Measurements from ENCODE around the gene TNRC6A.
"Not testable (repeated sequence)": the region's sequence is repeated elsewhere in the genome, so short reads cannot be mapped to it uniquely, and the experiment has no call there.

TNRC6A gene

GRCh38 chr16:24829153-24829552 lies 99.7 kb downstream of the TNRC6A start:
- Mint-ChIP-seq H3K4me1 (ENCODE audit: low read depth) (no peaks in the 10 kb centered on the region), H3K36me3 (peaks cover 9% of the 10 kb centered on the region), H3K4me3 (no peak overlapping the region), H3K27me3 (no peaks in the 10 kb centered on the region), H3K27ac (no peak overlapping the region), H3K9me3 (ENCODE audit: low read depth) (no peaks in the 10 kb centered on the region)

DNA sequence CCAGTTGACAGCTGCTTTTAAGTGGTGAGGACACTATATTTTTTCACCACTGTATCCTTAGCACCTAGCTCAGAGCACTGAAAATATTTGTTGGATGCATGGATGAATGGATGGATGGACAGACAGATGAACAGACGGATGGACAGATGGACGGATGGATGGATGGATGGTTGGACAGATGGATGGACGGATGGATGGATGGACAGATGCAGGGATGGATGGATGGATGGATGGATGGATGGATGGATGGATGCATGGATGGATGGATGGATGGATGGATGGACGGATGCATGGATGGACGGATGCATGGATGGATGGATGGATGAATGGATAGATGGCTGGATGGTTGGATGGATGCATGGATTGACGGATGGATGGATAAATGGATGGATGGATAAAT lies 103.9 kb downstream of the TNRC6A start:
- Mint-ChIP-seq H3K27ac (no peak overlapping the region), H3K9me3 (ENCODE audit: low read depth) (no peaks in the 10 kb centered on the region), H3K27me3 (no peaks in the 10 kb centered on the region), H3K4me3 (no peak overlapping the region), H3K36me3 (peaks cover 17% of the 10 kb centered on the region), H3K4me1 (ENCODE audit: low read depth) (no peaks in the 10 kb centered on the region)

- no peaks in the 10 kb centered on the region for H3K9me3 Mint-ChIP-seq (ENCODE audit: low read depth)
Observed at GRCh38 chr16:24834459-24835335, 105.2 kb downstream of the TNRC6A start.

GRCh38 chr16:24836836-24837235 lies 107.4 kb downstream of the TNRC6A start:
- no peaks in the 10 kb centered on the region for H3K9me3 Mint-ChIP-seq (ENCODE audit: low read depth)
- peaks cover 17% of the 10 kb centered on the region for H3K36me3 Mint-ChIP-seq

More at GRCh38 chr16:24834459-24835335, 105.2 kb downstream of the TNRC6A start:
- Mint-ChIP-seq H3K36me3 (peaks cover 17% of the 10 kb centered on the region), H3K27ac (no peak overlapping the region), H3K4me3 (no peak overlapping the region), H3K27me3 (no peaks in the 10 kb centered on the region), H3K4me1 (ENCODE audit: low read depth) (no peaks in the 10 kb centered on the region)

DNA sequence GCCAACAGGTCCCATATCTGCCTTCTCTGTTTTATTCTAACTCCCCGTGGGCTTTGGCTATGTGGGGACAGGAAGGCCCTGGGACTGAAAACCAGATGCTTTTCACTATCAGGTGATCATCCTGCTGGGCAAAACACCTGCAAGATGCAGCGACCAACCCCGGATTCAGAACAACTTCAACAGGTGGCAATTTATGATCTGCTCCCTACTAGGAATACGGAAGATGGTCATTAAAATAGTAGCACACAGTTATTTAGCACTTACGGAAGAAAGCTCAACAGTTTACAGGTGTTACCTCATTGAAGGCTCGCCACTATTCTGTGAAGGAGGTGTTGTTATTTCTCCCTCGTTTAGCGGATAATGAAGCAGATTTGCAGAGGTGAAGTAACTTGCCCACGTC lies 108.5 kb downstream of the TNRC6A start:
- no peaks in the 10 kb centered on the region for H3K4me1 Mint-ChIP-seq (ENCODE audit: low read depth)
- no peaks in the 10 kb centered on the region for H3K9me3 Mint-ChIP-seq (ENCODE audit: low read depth)
- no peak overlapping the region for H3K4me3 Mint-ChIP-seq
- H3K36me3 Mint-ChIP-seq, result peaks cover 14% of the 10 kb centered on the region
- H3K27ac Mint-ChIP-seq, result no peak overlapping the region
- no peaks in the 10 kb centered on the region for H3K27me3 Mint-ChIP-seq

More at GRCh38 chr16:24836836-24837235, 107.4 kb downstream of the TNRC6A start:
- no peaks in the 10 kb centered on the region for H3K4me1 Mint-ChIP-seq (ENCODE audit: low read depth)
- no peak overlapping the region for H3K27ac Mint-ChIP-seq
- no peak overlapping the region for H3K4me3 Mint-ChIP-seq
- H3K27me3 Mint-ChIP-seq, result no peaks in the 10 kb centered on the region

DNA sequence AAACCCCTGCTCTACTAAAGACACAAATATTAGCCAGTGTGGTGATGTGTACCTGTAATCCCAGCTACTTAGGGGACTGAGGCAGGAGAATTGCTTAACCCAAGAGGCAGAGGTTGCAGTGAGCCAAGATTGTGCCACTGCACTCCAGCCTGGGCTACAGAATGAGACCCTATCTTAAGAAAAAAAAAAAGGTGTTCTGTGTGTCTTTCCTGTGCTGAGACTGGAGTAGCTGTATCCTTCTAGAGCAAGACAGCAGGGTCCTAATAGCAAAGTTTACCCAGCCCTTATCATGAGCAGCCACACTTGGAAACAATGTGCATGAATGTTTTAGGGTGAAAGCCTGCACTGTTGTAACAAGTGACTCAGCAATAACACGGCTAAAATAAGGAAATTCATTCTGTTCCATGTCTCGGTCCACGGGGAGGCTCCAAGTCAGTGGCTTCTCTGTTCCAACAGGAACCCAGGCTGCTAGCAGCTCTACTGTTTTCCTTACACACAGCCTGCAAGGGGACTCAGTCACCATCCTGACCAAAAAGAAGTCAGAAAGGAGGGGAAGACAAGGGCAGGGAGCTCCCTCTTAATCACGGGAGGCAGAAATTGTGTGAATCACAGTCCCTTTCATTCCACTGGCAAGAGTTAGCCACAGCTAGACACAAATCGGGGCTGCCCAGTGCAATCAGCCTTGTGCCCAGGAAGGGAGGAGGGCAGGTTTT lies 109.3 kb downstream of the TNRC6A start:
- Mint-ChIP-seq H3K4me3 (no peak overlapping the region), H3K9me3 (ENCODE audit: low read depth) (no peaks in the 10 kb centered on the region), H3K4me1 (ENCODE audit: low read depth) (no peaks in the 10 kb centered on the region), H3K27me3 (no peaks in the 10 kb centered on the region), H3K27ac (no peak overlapping the region), H3K36me3 (peaks cover 16% of the 10 kb centered on the region)

GRCh38 chr16:24839347-24839972 lies 110.0 kb downstream of the TNRC6A start:
- Mint-ChIP-seq H3K27ac (no peak overlapping the region), H3K27me3 (no peaks in the 10 kb centered on the region), H3K4me3 (no peak overlapping the region), H3K9me3 (ENCODE audit: low read depth) (no peaks in the 10 kb centered on the region), H3K4me1 (ENCODE audit: low read depth) (no peaks in the 10 kb centered on the region), H3K36me3 (peaks cover 20% of the 10 kb centered on the region)

DNA sequence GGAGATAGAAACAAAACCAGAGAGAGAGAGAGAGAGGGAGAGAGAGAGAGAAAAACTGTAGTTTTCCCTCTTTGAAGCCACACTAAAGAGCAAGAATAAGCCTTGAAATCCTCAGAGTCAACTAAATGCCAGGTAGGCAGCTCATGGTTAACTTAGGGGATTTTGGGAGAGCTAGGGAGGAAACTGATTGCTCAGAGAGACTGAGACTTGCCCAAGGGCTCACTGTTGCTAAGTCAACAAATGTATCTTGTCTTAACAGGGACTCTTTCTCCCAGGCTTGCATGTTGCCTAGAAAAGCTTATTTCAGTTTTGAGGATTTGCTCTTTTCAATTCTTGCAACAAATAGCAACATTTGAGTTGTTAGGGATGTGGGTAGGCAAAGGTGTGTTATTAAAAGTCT lies 111.8 kb downstream of the TNRC6A start:
- no peaks in the 10 kb centered on the region for H3K27me3 Mint-ChIP-seq

GRCh38 chr16:24844101-24845030 lies 114.9 kb downstream of the TNRC6A start:
- H3K4me1 Mint-ChIP-seq (ENCODE audit: low read depth), result no peaks in the 10 kb centered on the region
- H3K27me3 Mint-ChIP-seq, result no peaks in the 10 kb centered on the region
- no peaks in the 10 kb centered on the region for H3K9me3 Mint-ChIP-seq (ENCODE audit: low read depth)
- no peak overlapping the region for H3K4me3 Mint-ChIP-seq
- H3K27ac Mint-ChIP-seq, result peak overlapping the region; percentile 28
- peaks cover 12% of the 10 kb centered on the region for H3K36me3 Mint-ChIP-seq

More for the DNA sequence above, 111.8 kb downstream of the TNRC6A start:
- Mint-ChIP-seq H3K36me3 (peaks cover 13% of the 10 kb centered on the region), H3K9me3 (ENCODE audit: low read depth) (no peaks in the 10 kb centered on the region), H3K4me3 (no peak overlapping the region), H3K27ac (no peak overlapping the region), H3K4me1 (ENCODE audit: low read depth) (no peaks in the 10 kb centered on the region)

DNA sequence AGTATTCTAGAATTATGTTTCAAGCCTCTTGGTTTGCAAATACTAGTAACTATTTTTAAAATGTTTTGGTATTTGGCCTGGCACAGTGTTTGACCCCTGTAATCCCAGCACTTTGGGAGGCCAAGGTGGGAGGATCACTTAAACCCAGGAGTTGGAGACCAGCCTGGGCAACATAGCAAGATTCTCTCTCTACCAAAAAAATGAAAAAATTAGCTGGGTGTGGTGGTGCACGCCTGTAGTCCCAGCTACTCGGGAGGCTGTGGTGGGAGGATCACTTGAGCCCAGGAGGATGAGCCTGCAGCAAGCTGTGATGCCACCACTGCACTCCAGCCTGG lies 115.5 kb downstream of the TNRC6A start:
- H3K9me3 Mint-ChIP-seq (ENCODE audit: low read depth); H3K27me3 Mint-ChIP-seq; H3K4me3 Mint-ChIP-seq; H3K27ac Mint-ChIP-seq; H3K4me1 Mint-ChIP-seq (ENCODE audit: low read depth): not testable (repeated sequence)
- peaks cover 12% of the 10 kb centered on the region for H3K36me3 Mint-ChIP-seq

- no peaks in the 10 kb centered on the region for H3K4me1 Mint-ChIP-seq (ENCODE audit: low read depth)
- H3K27ac Mint-ChIP-seq, result no peak within 1 kb of the TSS
- no peak within 1 kb of the TSS for H3K4me3 Mint-ChIP-seq
- H3K27me3 Mint-ChIP-seq, result no peaks in the 10 kb centered on the region
- peaks cover 15% of the 10 kb centered on the region for H3K36me3 Mint-ChIP-seq
- H3K9me3 Mint-ChIP-seq (ENCODE audit: low read depth), result no peaks in the 10 kb centered on the region
Observed at GRCh38 chr16:24845726-24846547, 116.5 kb downstream of the TNRC6A start, which contains the start of gene SLC5A11. Gene SLC5A11, plus strand, starts transcription at chr16:24845963. Its CDS starts 12,681 bp downstream, at chr16:24858644.

DNA sequence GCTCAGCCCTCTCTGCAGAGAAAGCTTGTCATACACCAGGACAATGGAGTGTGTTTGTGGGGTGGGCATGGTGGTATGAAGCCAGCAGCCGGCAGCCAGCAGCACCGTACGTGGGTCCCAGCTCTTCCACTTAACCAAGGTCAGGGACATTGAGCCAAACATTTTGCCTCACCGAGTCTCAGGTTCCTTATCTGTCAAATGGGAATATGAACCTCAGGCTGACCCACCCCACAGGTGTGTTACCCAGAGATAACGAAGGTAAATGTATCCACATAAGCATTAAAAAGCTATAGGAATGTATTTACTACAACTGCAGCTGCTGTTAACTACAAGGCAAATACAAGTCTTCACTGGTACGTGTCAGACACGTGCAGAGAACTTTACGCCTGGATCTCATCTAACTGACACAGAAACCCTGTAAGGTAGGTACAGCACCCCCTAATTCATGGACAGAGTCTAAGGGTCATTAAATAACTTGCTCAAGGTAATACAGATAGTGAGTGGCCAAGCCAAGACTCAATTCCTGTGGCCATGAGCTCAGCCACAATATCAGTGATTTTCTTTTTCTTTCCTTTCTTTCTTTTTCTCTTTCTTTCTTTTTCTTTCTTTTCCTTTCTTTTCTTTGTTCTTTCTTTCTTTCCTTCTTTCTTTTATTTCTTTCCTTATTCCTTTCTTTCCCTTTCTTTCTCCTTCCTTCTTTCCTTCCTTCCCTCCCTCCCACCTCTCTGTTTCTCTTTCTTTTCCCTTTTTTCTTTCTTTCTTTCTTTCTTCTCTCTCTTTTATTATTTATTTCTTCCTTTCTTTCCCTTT lies 117.3 kb downstream of the TNRC6A start:
- H3K36me3 Mint-ChIP-seq, result peaks cover 18% of the 10 kb centered on the region
- no peak overlapping the region for H3K27ac Mint-ChIP-seq
- H3K27me3 Mint-ChIP-seq, result no peaks in the 10 kb centered on the region
- H3K4me1 Mint-ChIP-seq (ENCODE audit: low read depth), result peaks cover 3% of the 10 kb centered on the region
- no peaks in the 10 kb centered on the region for H3K9me3 Mint-ChIP-seq (ENCODE audit: low read depth)
- H3K4me3 Mint-ChIP-seq, result no peak overlapping the region

GRCh38 chr16:24847358-24847664 lies 117.9 kb downstream of the TNRC6A start:
- Mint-ChIP-seq H3K36me3 (peaks cover 21% of the 10 kb centered on the region), H3K27ac (no peak overlapping the region), H3K27me3 (no peaks in the 10 kb centered on the region), H3K4me3 (no peak overlapping the region), H3K9me3 (ENCODE audit: low read depth) (no peaks in the 10 kb centered on the region), H3K4me1 (ENCODE audit: low read depth) (peaks cover 3% of the 10 kb centered on the region)

All from activated naive CD8-positive, alpha-beta T cell (primary cell).